Measurements from ENCODE around the gene TBC1D22A. TPM values are rescaled to one million over a fixed set of nuclear protein-coding genes. Genes with fewer than 3 reads are reported as not detected.

The TBC1D22A gene
- total RNA-seq, 6 experiments from 2014 or later: 10.9 to 18.1 (median 14.0) TPM

DNA sequence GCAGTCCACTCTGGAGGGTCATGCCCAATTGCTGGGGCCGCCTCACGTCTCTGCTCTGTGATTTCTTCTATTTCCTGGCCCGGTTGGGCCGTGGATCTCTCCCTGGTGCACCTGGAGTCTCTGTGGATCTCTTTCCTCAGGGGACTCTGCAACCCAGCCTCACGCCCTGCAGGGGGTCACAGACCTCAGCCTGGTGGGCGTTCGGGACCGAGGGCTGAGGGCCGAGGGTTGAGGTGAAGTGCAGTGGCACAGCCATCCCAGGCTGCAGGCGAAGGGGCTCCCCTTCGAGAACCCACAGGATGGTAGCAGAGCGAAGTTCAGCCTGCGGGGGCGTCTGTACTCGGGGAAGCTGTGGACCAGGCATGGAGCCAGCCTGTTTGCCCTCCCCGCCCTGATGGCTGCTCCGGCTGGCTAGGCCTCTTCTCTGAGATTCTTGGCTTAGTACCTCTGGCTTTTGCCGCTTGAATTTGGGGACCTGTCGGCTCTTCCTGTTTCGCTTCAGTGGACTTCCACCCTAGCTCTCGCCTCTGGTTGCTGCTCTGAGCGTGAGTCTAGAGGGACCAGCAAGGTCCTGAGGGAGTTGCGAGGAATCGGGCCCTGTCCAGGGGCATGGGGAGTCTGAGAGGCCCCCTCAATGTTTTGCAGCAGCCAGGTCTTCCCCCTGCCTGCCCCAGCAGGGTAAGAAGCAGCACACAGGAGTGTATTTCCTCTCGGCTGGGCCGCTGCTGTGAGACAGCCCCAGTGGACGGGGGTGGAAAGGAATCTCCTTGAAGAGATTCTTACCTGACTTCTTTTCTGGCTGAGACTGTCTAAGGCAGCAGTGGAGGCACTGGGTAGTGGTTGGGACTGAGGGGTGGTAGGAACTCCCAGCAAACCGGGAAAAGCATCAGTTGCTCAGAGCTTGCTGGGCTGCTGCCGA, 140.8 kb downstream of the TBC1D22A start:
- TF ChIP-seq, protein P1, sequence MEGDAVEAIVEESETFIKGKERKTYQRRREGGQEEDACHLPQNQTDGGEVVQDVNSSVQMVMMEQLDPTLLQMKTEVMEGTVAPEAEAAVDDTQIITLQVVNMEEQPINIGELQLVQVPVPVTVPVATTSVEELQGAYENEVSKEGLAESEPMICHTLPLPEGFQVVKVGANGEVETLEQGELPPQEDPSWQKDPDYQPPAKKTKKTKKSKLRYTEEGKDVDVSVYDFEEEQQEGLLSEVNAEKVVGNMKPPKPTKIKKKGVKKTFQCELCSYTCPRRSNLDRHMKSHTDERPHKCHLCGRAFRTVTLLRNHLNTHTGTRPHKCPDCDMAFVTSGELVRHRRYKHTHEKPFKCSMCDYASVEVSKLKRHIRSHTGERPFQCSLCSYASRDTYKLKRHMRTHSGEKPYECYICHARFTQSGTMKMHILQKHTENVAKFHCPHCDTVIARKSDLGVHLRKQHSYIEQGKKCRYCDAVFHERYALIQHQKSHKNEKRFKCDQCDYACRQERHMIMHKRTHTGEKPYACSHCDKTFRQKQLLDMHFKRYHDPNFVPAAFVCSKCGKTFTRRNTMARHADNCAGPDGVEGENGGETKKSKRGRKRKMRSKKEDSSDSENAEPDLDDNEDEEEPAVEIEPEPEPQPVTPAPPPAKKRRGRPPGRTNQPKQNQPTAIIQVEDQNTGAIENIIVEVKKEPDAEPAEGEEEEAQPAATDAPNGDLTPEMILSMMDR (IDR thresholded peaks at IDR 0.05): no peak
- TF ChIP-seq POLR2A (IDR thresholded peaks at IDR 0.05): no peak
- 71% methylated on average over 6 of the region's 29 CpGs for WGBS (ENCODE audit: insufficient coverage, low coverage, low lambda C conversion rate, missing lambda C conversion rate)

GRCh38 chr22:46905415-46905814, 143.0 kb downstream of the TBC1D22A start:
- no peak for ATAC-seq
- H3K9me3 ChIP-seq: no peaks in the 10 kb centered on the region
- H3K27me3 ChIP-seq: no peaks in the 10 kb centered on the region
- no peak for DNase-seq
- intact Hi-C loops (cut with DNase I): no loop called here
- no peaks in the 10 kb centered on the region for H3K36me3 ChIP-seq
- WGBS (ENCODE audit: insufficient coverage, low coverage, low lambda C conversion rate, missing lambda C conversion rate): 94% methylated on average over 6 of the region's 15 CpGs
- no peak overlapping the region for H3K4me3 ChIP-seq
- H3K4me1 ChIP-seq: no peaks in the 10 kb centered on the region
- H3K27ac ChIP-seq: no peak overlapping the region
- TF ChIP-seq, protein P1 (IDR thresholded peaks at IDR 0.05): no peak
- TF ChIP-seq POLR2A (IDR thresholded peaks at IDR 0.05): no peak

More for the DNA sequence above, 140.8 kb downstream of the TBC1D22A start:
- intact Hi-C loops (cut with DNase I): no loop called here
- Histone ChIP-seq H3K9me3 (no peaks in the 10 kb centered on the region), H3K4me1 (no peaks in the 10 kb centered on the region), H3K36me3 (no peaks in the 10 kb centered on the region), H3K27ac (no peak overlapping the region), H3K27me3 (no peaks in the 10 kb centered on the region), H3K4me3 (no peak overlapping the region)
- DNase-seq (no peak), ATAC-seq (peak in 1 of 4 donors; percentile 26)

DNA sequence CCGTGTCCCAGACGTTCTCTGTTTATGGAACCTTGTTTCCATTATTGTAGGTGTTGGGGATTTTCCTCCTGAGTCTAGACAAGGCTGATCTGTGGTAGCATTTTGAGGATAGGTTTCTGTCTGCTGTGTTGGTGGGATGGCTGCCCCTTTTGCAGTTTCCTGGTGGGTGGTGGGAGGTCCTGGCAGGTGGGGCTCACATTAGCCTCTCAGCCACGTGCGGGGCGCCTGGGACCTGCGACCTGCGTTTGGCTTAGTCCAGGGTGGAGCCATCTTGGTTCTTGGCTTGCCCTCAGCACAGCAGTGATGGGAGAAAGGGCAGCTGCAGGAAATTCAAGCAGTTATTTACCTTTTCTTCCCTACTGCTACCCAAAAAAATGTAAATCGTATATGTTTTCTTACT, 143.4 kb downstream of the TBC1D22A start:
- Histone ChIP-seq H3K4me3 (no peak overlapping the region), H3K9me3 (no peaks in the 10 kb centered on the region), H3K4me1 (no peaks in the 10 kb centered on the region), H3K36me3 (no peaks in the 10 kb centered on the region), H3K27me3 (no peaks in the 10 kb centered on the region), H3K27ac (no peak overlapping the region)
- DNase-seq (no peak), ATAC-seq (no peak)
- intact Hi-C loops (cut with DNase I): no loop called here
- TF ChIP-seq POLR2A (IDR thresholded peaks at IDR 0.05): no peak
- TF ChIP-seq, protein P1 (IDR thresholded peaks at IDR 0.05): no peak
- 73% methylated on average over 2 of the region's 8 CpGs for WGBS (ENCODE audit: insufficient coverage, low coverage, low lambda C conversion rate, missing lambda C conversion rate)

DNA sequence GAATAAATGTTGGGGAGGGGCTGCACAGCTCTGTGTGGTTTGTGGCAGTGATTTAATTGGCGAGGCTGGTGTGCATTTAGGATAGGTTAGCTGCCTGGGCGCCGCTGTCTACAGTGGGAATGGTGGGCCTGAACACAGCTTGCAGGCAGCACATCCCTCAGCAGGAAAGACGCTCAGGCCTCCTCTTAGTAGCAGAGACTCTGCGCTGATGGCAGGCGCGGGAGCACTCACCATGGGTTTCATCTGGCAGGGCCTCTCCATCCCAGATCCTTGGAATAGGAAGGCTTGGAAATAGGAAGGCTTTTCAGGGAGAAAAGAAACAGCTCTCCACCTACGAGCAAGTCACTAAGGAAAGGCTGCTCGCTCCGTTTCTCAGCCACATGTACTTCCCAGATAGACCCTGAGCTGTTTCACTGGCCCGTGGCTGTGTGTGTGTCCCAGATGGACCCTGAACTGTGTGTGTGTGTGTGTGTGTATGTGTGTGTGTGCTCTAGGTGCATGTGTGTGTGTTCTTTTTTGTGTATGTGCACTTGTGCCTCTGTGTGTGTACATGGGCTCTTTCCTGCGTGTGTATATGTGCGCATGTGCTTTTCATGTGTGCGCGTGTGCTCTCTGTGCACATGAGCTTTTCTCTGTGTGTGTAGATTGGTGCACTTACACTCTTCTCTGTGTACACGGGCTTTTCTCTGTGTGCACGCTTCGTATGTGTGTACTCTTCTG, 144.0 kb downstream of the TBC1D22A start:
- TF ChIP-seq, protein P1 (IDR thresholded peaks at IDR 0.05): no peak
- no peak for TF ChIP-seq POLR2A (IDR thresholded peaks at IDR 0.05)
- H3K9me3 ChIP-seq: no peaks in the 10 kb centered on the region
- WGBS (ENCODE audit: insufficient coverage, low coverage, low lambda C conversion rate, missing lambda C conversion rate): 86% methylated on average over 4 of the region's 18 CpGs

More for the DNA sequence above, 144.0 kb downstream of the TBC1D22A start:
- H3K27me3 ChIP-seq: no peaks in the 10 kb centered on the region
- no peak for DNase-seq
- H3K27ac ChIP-seq: no peak overlapping the region
- intact Hi-C loops (cut with DNase I): no loop called here
- no peak for ATAC-seq
- H3K4me3 ChIP-seq: no peak overlapping the region
- no peaks in the 10 kb centered on the region for H3K4me1 ChIP-seq
- no peaks in the 10 kb centered on the region for H3K36me3 ChIP-seq

Data from right lobe of liver (tissue), 6 donors.